HG03558 (cell line): ENCODE results near the gene UTS2R.

Source experiments
- ATAC-seq: cut with Tn5 transposase; IDR thresholded peaks from one replicate; pipeline ENCODE4 v1.9.1; 2021; ENCODE audit warnings: moderate number of reproducible peaks; ENCODE audit not compliant: unreplicated experiment; ENCODE audit errors: extremely low read depth

UTS2R gene

GRCh38 chr17:82424001-82424862 is 52.7 kb downstream of the UTS2R start:
- ATAC-seq: no peak

GRCh38 chr17:82424863-82425159 is 53.2 kb downstream of the UTS2R start:
- no peak for ATAC-seq
